Measurements from ENCODE around the gene BIN2. TPM values are rescaled to one million over a fixed set of nuclear protein-coding genes. Genes with fewer than 3 reads are reported as not detected.

BIN2 gene
- total and polyA plus RNA-seq, 8 donors, result 2.2 to 33.0 (median 4.2) TPM

GRCh38 chr12:51361161-51362016 is 37.4 kb upstream of the BIN2 start:
- Histone ChIP-seq H3K27me3 (no peaks in the 10 kb centered on the region), H3K27ac (no peak overlapping the region), H3K4me3 (no peak overlapping the region), H3K4me1 (no peaks in the 10 kb centered on the region), H3K9me3 (no peaks in the 10 kb centered on the region), H3K36me3 (peaks cover 0 to 90% (median 42%) of the 10 kb centered on the region in 4 donors)
- DNase-seq, result no peak
- no peak for TF ChIP-seq CTCF (IDR thresholded peaks at IDR 0.05)
- TF ChIP-seq POLR2A (IDR thresholded peaks at IDR 0.05), result no peak
- TF ChIP-seq EP300 (IDR thresholded peaks at IDR 0.05), result no peak
- TF ChIP-seq POLR2AphosphoS5 (IDR thresholded peaks at IDR 0.05), result no peak
- WGBS, 5 donors, result 55 to 78% (median 69%) methylated on average over 7 to 8 of the region's 8 CpGs
- intact Hi-C loops (cut with DNase I; ENCODE audit: low total_unique reads), result no loop called here

- no peak overlapping the region for H3K4me3 ChIP-seq
- TF ChIP-seq EP300 (IDR thresholded peaks at IDR 0.05) (no peak), CTCF (IDR thresholded peaks at IDR 0.05) (no peak), POLR2AphosphoS5 (IDR thresholded peaks at IDR 0.05) (no peak), POLR2A (IDR thresholded peaks at IDR 0.05) (no peak)
- no peaks in the 10 kb centered on the region for H3K27me3 ChIP-seq
- no peaks in the 10 kb centered on the region for H3K9me3 ChIP-seq
- no peak for DNase-seq
- 93 to 100% (median 97%) methylated on average over 2 of the region's 2 CpGs for WGBS, 5 donors
- H3K27ac ChIP-seq, result no peak overlapping the region
- no peaks in the 10 kb centered on the region for H3K4me1 ChIP-seq
- intact Hi-C loops (cut with DNase I; ENCODE audit: low total_unique reads), result no loop called here
- H3K36me3 ChIP-seq, result peaks cover 0 to 93% (median 48%) of the 10 kb centered on the region in 4 donors
These were observed 36.3 kb upstream of the BIN2 start for GRCh38 chr12:51360315-51360714.

GRCh38 chr12:51359851-51360250 is 35.9 kb upstream of the BIN2 start:
- peaks cover 0 to 93% (median 52%) of the 10 kb centered on the region in 4 donors for H3K36me3 ChIP-seq
- no peaks in the 10 kb centered on the region for H3K9me3 ChIP-seq
- H3K27me3 ChIP-seq, result no peaks in the 10 kb centered on the region
- no peak for DNase-seq
- intact Hi-C loops (cut with DNase I; ENCODE audit: low total_unique reads), result no loop called here
- no peak overlapping the region for H3K27ac ChIP-seq
- no peak for TF ChIP-seq POLR2AphosphoS5 (IDR thresholded peaks at IDR 0.05)
- no peak for TF ChIP-seq CTCF (IDR thresholded peaks at IDR 0.05)
- TF ChIP-seq POLR2A (IDR thresholded peaks at IDR 0.05), result no peak
- TF ChIP-seq EP300 (IDR thresholded peaks at IDR 0.05), result no peak
- WGBS, 5 donors, result 84 to 95% (median 93%) methylated on average over 4 of the region's 4 CpGs
- H3K4me3 ChIP-seq, result no peak overlapping the region
- H3K4me1 ChIP-seq, result no peaks in the 10 kb centered on the region

GRCh38 chr12:51358496-51358895 is 34.5 kb upstream of the BIN2 start:
- 90 to 98% (median 96%) methylated on average over 8 of the region's 8 CpGs for WGBS, 5 donors
- TF ChIP-seq POLR2A (IDR thresholded peaks at IDR 0.05) (no peak), CTCF (IDR thresholded peaks at IDR 0.05) (no peak), POLR2AphosphoS5 (IDR thresholded peaks at IDR 0.05) (no peak), EP300 (IDR thresholded peaks at IDR 0.05) (no peak)
- H3K27me3 ChIP-seq, result no peaks in the 10 kb centered on the region
- DNase-seq, result no peak
- intact Hi-C loops (cut with DNase I; ENCODE audit: low total_unique reads), result no loop called here
- no peak overlapping the region for H3K27ac ChIP-seq
- H3K36me3 ChIP-seq, result peaks cover 0 to 94% (median 49%) of the 10 kb centered on the region in 4 donors
- H3K4me3 ChIP-seq, result no peak overlapping the region
- no peaks in the 10 kb centered on the region for H3K4me1 ChIP-seq
- no peaks in the 10 kb centered on the region for H3K9me3 ChIP-seq

Measured in stomach (tissue), 9 donors.